Right forelimb (tissue), 1 donor: ENCODE measurements around the gene ABLIM2.

Experiments used
- DNase-seq: peaks from one replicate; pipeline ENCODE4 v3.0.0-alpha.2; 2018

Gene ABLIM2

GRCh38 chr4:8158710-8159536, at the start of gene ABLIM2:
Gene ABLIM2, minus strand, starts transcription at chr4:8158813. Its CDS starts 124 bp downstream, at chr4:8158689.
- peak; percentile 99 for DNase-seq

DNA sequence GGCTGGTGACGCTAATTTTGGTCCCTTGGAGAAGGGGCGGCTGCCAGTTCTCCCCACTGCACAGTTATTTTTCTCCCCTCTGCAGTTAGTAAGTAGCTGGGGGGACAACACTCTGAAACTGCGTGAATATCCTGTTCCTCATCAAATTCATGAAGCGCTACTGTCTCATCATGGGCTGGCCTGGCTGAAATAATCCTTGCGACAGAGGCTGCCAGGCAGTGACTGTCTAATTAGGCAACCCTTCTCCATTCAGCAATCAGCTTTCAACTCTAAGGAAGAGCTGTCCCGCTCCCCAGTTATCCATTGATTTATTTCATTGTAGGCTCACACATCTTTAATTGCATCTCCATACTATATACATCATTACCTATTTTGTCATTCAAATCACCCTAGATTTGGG, 48.7 kb upstream of the ABLIM2 start:
- no peak for DNase-seq

- no peak for DNase-seq
Measured at GRCh38 chr4:8205749-8206611, 47.4 kb upstream of the ABLIM2 start.

DNA sequence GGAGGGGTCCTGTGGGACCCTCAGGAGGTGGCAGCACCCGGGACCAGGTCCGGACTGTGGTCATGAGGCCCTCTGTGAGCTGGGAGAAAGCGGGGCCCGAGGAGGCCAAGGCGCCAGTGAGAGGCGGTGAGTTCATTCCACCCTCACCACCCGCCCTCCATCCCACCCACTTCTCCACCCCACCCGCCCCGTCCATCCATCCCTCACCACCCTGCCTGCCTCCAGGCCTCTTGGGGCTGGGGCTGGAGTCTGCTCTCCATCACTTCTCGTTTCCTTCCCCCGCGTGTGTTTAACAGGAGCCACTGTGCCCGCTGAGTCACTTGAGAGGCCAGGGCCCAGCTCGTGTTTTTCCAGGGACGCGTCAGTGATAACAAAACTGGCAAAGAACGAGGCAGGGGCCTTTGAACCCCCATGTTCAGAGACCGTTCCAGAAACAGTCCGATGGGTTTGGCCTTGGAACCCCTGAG, 46.7 kb upstream of the ABLIM2 start:
- no peak for DNase-seq

DNA sequence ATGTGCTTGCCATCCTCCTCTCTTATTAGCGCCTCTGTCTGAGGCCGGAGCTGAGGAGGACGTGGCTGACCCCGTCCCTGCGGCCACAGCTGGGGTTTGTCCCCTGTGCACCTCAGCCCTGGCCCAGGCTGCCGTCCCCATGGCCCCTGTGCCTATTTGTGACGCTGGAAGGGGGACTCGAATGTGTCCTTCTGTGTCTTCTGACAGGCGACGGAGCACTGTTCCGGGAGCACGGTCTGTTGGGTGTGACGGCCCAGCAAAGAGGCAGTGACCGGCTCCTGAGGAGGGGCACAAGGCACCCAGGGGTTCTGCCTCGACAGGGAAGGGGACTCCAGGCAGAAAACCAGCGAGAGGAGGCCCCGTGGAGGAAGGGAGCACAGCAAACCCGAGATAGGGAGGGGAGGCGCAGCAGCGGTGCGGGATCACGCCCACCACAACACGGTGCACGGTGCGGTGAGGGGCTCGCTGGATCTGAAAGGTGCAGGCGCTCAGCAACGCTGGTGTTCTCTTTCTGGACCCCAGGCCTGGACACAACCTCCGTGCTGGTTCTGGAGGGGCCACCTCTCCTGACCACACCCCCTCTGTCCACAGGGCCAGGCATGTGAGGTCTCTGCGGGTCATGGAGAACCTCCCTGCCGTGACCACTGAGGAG, 46.1 kb upstream of the ABLIM2 start:
- no peak for DNase-seq

DNA sequence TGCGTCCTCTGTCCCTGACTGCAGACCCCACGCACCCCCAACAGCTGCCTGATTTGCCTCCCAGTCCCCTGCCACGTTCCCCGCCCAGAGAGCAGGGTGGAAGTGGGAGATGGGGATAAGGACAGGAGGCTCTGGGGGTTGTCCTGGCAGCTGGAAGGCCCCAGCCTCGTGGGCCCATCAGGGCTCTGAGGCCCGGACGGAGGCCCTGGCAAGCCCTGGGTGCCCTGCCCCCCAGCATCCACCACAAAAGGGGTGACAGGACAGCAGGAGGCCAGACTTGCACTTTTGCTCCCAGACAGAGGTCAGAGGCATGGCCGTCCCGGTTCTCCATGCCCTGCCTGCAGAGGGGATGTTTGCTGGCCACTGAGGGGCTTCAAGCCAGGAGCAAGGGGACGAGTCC, 45.2 kb upstream of the ABLIM2 start:
- no peak for DNase-seq

DNA sequence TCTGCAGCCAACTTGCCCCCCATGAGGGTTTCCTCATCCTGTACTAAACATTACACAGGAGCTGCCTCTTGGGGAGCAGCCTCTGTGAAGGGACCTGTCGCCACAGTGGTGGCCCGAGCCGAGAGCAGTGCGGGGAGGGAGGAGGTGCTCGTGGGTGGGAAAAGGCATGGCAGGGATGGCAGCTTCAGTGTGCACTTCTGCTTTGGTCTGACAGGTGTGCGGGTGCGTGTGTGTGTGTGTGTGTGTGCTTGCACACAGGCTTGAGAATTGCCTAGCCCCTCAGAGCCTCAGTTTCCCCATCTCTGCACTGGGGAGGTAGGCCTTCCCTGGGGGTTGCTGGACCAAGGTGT, 44.4 kb upstream of the ABLIM2 start:
- DNase-seq: no peak

GRCh38 chr4:8202108-8203051, 43.8 kb upstream of the ABLIM2 start:
- DNase-seq: no peak

- DNase-seq: no peak
Measured at GRCh38 chr4:8201321-8201781, 42.7 kb upstream of the ABLIM2 start.

- DNase-seq: no peak
Measured at GRCh38 chr4:8200302-8200975, 41.8 kb upstream of the ABLIM2 start.

DNA sequence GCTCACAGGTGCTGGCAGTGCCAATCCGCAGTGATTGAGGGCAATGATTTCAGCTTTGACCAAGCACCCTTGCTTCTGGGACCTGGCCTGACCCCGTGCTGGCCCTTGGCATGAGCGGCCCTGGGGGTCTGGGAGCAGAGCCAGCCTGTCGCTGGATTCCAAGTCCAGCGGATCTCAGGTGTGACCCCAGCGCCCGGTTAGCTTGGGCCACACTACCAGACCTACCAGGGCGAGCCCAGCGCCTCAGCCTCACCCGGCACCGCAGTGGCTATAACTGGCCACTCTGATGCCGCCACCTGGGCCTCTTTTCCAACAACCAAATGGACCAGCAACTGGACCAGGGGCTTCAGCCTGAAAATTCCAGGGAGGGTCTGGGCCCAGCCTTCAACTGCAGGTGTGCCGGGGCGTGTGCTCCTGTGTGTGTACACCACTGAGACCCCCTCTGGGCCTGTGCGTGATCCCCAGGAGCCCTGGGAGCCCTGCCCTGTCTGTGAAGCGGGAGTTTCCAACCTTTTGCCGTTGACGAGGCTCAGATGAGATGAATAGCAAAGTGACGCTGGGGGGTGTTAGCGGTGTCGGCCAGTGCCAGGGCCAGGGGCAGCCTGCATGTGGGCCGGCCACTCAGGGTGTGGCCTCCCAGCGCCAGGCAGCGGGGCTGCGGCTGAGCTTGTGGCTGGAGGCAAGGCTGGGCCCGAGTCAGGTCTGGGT, 41.1 kb upstream of the ABLIM2 start:
- DNase-seq: no peak

DNA sequence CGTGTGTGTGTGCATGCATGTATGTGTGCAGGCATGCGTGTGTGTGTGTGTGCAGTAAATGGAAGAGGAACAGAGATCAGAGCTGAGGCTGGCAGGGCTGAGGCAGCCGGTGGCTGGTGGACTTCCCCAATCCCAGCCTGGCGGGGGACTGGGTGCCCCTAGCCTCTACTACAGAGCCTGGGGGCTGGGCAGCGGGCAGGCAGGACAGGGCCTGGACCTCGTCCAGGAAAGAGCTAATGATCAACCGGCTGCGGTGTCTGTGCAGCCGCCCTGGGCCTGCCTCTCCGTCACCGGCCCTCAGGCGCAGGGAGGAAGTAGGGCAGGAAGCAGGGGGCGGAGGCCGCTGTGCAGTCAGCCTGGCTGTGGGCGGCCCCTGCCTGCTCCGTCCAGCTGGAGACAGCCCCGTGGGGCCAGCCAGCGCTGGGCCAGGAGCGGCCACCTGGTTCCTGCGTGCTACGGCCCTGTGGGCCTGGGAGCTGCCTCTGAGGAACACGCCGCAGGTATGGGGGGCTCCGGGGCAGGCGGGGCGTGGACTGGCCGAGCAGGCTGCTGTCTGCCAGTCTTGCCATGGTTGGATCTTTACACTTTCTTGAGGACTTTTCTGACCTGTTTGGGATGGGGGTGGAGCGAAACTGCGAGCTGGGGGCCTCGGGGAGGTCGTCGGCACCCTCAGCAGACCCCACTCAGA, 40.4 kb upstream of the ABLIM2 start, which contains the start of gene SH3TC1:
Gene SH3TC1, plus strand, starts transcription at position 385 of the 688 bp plus-strand sequence. CDS start 5,905 bp downstream, outside the sequence.
- DNase-seq: peak; percentile 88

- no peak for DNase-seq
Measured at GRCh38 chr4:8198206-8198905, 39.7 kb upstream of the ABLIM2 start.

- no peak for DNase-seq
Measured at GRCh38 chr4:8197521-8197920, 38.9 kb upstream of the ABLIM2 start.

GRCh38 chr4:8195841-8196458, 37.3 kb upstream of the ABLIM2 start:
- DNase-seq: no peak

DNA sequence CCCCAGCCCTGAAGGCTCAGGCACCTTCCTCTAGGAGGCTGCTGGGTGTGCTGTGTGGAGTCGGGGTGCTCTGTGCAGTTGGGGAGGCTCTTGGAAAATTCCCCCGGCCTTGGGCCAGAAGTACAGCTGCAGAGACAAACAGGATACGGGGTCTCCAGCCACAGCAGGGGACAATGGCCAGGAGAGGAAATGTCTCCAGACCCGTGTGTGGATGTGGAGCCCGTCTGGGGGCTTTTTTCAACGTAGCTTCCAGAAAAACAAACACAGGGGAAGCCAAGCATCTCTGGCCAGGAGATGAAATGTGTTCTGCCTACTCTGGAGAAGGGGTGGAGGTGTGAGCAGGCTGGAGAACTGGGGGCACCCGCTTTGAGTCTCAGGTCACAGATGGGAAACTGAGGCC, 36.8 kb upstream of the ABLIM2 start:
- DNase-seq: no peak

DNA sequence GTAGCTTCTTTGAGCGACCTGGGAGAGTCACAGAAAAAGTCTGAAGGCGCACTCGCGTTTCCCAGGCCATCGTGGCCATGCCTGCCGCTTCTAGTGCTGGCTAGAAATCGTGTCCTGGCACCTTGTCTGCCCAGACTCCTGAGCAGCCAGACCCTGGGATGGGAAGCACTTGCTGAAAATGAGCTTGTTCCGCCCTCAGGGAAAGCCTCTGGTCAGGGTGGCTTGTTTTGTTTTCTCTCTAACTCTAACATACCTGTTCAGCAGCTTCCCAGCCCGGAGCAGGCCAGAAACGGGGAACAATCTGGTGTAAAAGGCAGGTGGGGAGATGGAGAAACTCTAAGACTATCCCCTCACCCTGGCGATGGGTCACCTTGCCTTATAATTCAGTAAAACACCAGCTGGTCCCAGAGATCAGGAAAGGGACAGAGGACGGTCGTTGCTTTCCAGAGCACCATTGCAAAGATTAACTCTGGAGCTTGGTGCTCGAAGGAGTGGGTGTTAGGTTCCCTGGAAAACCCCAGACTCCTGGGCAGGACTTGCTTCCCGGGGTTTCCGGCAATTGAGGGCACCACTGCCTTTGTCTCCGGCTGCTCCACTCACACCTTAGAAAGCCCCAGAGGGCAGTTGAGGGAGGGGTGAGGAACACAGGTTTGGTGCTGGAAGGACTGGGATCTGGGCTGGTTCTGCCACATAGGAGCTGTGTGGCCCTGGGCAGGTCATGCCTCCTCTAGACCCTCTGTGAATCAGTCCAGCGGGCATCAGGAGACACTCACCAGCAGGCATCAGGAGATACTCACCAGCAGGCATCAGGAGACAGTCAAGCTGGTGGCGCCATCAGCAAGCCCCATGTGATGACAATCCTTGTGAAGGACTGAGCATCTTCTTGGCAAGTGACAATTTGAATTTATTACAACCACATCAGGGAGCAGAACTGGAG, 36.0 kb upstream of the ABLIM2 start:
- DNase-seq: no peak
